Astrocyte of the spinal cord (primary cell): Measurements from ENCODE around the gene STC2.

Experiments used
- DNase-seq: peaks from one replicate; pipeline ENCODE4 v3.0.0; 2011; ENCODE audit warnings: low read depth, low spot score
- H3K4me3 ChIP-seq: 2 replicates; pipeline ENCODE4 v1.5.1; 2011; ENCODE audit warnings: low read depth, mild to moderate bottlenecking, low read length, moderate library complexity
- CTCF ChIP-seq: IDR thresholded peaks from 2 replicates; pipeline ENCODE4 v1.5.1; 2012; ENCODE audit warnings: low read depth, mild to moderate bottlenecking, low read length, inconsistent platforms
- in situ Hi-C: cut with HindIII; loops from 2 replicates; pipeline ENCODE4 v1.10.0; 2017; ENCODE audit warnings: low sequenced_read_pairs

Gene STC2

GRCh38 chr5:173307695-173308094 is 20.5 kb downstream of the STC2 start:
- DNase-seq, result no peak
- TF ChIP-seq CTCF, result no peak
- no peak overlapping the region for H3K4me3 ChIP-seq
- in situ Hi-C loops, result no loop called here

- no peak for DNase-seq
- no peak overlapping the region for H3K4me3 ChIP-seq
- TF ChIP-seq CTCF, result no peak
- in situ Hi-C loops, result no loop called here
These were observed 21.5 kb downstream of the STC2 start for GRCh38 chr5:173306695-173307094.

GRCh38 chr5:173304591-173304988 is 23.6 kb downstream of the STC2 start:
- no peak for TF ChIP-seq CTCF
- no peak overlapping the region for H3K4me3 ChIP-seq
- in situ Hi-C loops, result no loop called here
- DNase-seq, result peak; percentile 50

- TF ChIP-seq CTCF, result no peak
- in situ Hi-C loops, result no loop called here
- peak; percentile 73 for DNase-seq
- H3K4me3 ChIP-seq, result no peak overlapping the region
These were observed 24.2 kb downstream of the STC2 start for GRCh38 chr5:173303878-173304590.

GRCh38 chr5:173302546-173303155 is 25.6 kb downstream of the STC2 start:
- DNase-seq, result peak; percentile 84
- H3K4me3 ChIP-seq, result no peak overlapping the region
- peak; percentile 4 for TF ChIP-seq CTCF
- in situ Hi-C loops, result no loop called here

- in situ Hi-C loops, result no loop called here
- no peak for DNase-seq
- no peak overlapping the region for H3K4me3 ChIP-seq
- TF ChIP-seq CTCF, result no peak
These were observed 26.3 kb downstream of the STC2 start for GRCh38 chr5:173301695-173302545.
